ENCODE measurements around the gene IGF1. TPM values are rescaled to one million over a fixed set of nuclear protein-coding genes. Genes with fewer than 3 reads are reported as not detected.

Gene IGF1
- total RNA-seq, 4 donors from 2014 or later, result 8.3 to 22.7 (median 17.9) TPM

DNA sequence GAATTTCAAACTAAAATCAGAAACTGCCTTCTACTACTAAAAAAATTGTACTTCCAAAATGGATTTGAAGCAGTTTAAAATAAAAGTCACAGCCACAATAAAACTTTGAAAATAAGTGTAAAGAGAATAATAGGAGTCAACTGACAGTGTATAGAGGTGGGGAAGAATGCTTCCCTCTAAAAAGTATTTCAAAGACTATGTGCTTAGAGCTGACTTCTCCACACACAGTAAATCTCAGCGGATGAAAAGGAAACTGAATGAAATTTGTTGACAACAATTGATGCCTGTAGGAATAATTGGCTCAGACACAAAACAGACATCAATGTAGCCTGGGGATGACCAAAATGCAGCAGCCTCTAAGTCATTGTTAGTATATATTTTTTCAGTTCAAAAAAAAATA lies 7.9 kb downstream of the IGF1 start:
- ATAC-seq, result no peak
- TF ChIP-seq, protein P1, sequence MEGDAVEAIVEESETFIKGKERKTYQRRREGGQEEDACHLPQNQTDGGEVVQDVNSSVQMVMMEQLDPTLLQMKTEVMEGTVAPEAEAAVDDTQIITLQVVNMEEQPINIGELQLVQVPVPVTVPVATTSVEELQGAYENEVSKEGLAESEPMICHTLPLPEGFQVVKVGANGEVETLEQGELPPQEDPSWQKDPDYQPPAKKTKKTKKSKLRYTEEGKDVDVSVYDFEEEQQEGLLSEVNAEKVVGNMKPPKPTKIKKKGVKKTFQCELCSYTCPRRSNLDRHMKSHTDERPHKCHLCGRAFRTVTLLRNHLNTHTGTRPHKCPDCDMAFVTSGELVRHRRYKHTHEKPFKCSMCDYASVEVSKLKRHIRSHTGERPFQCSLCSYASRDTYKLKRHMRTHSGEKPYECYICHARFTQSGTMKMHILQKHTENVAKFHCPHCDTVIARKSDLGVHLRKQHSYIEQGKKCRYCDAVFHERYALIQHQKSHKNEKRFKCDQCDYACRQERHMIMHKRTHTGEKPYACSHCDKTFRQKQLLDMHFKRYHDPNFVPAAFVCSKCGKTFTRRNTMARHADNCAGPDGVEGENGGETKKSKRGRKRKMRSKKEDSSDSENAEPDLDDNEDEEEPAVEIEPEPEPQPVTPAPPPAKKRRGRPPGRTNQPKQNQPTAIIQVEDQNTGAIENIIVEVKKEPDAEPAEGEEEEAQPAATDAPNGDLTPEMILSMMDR (IDR thresholded peaks at IDR 0.05 in 4 of 5, conservative IDR thresholded peaks at IDR 0.05 in 1 of 5), result no peak
- TF ChIP-seq POLR2A (IDR thresholded peaks at IDR 0.05), result no peak
- DNase-seq, result no peak
- H3K36me3 ChIP-seq, result no peaks in the 10 kb centered on the region
- no peaks in the 10 kb centered on the region for H3K27me3 ChIP-seq
- H3K9me3 ChIP-seq, result no peaks in the 10 kb centered on the region
- H3K4me1 ChIP-seq, result no peaks in the 10 kb centered on the region
- H3K4me3 ChIP-seq, result no peak overlapping the region
- intact Hi-C loops (cut with DNase I; ENCODE audit: low total_unique reads) (no loop called here), in situ Hi-C loops (cut with MboI; ENCODE audit: low sequenced_read_pairs in 4 of 4) (no loop called here)
- no peak overlapping the region for H3K27ac ChIP-seq

DNA sequence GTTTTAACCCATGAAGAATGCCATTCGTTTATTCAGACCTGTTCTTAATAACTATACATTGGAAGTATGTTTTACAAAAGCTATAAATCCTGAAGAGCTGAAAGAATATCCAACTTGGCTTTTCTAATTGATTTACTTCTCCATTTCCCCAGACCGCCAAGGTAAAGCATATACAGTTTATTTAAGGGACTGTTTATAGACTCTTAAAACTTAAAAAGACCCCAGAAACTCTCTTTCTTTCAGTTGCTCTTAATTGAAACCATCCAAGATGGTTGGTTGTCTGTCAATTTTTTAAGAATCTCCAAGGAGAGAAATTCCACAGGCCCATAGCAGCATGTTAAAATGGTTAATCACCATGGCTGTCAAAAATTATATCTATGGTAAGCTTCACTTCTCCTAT lies 8.8 kb downstream of the IGF1 start:
- Histone ChIP-seq H3K4me1 (no peaks in the 10 kb centered on the region), H3K27ac (no peak overlapping the region), H3K9me3 (no peaks in the 10 kb centered on the region), H3K36me3 (no peaks in the 10 kb centered on the region), H3K27me3 (no peaks in the 10 kb centered on the region), H3K4me3 (no peak overlapping the region)
- DNase-seq, result no peak
- ATAC-seq, result no peak
- in situ Hi-C loops (cut with MboI; ENCODE audit: low sequenced_read_pairs in 4 of 4), result no loop called here
- no peak for TF ChIP-seq POLR2A (IDR thresholded peaks at IDR 0.05)
- TF ChIP-seq, protein P1 (IDR thresholded peaks at IDR 0.05 in 4 of 5, conservative IDR thresholded peaks at IDR 0.05 in 1 of 5), result no peak
- intact Hi-C loops (cut with DNase I; ENCODE audit: low total_unique reads), result no loop called here

DNA sequence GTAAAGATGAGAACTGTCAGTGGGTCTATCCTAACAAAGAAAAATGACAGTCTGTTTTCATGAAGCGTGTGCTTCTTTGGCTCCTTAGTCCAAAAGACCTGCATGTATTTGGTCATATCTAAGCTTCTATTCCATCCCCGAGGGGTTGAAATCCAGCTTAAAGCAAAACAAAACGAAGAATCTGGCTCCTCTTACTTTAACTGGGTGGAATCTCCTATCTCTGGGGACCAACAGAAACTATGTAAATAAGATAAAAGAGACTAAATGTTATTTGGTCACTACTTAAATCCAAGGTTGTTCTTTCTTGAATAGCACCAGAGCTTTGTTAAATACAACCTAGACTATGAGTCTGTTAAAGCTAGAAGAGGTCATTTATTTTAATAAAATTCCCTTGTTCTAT lies 9.4 kb downstream of the IGF1 start:
- no peak overlapping the region for H3K27ac ChIP-seq
- in situ Hi-C loops (cut with MboI; ENCODE audit: low sequenced_read_pairs in 4 of 4), result no loop called here
- DNase-seq (no peak), ATAC-seq (no peak)
- no peaks in the 10 kb centered on the region for H3K4me1 ChIP-seq
- intact Hi-C loops (cut with DNase I; ENCODE audit: low total_unique reads), result no loop called here
- no peak overlapping the region for H3K4me3 ChIP-seq
- TF ChIP-seq POLR2A (IDR thresholded peaks at IDR 0.05), result no peak
- TF ChIP-seq, protein P1 (IDR thresholded peaks at IDR 0.05 in 4 of 5, conservative IDR thresholded peaks at IDR 0.05 in 1 of 5), result no peak
- no peaks in the 10 kb centered on the region for H3K27me3 ChIP-seq
- no peaks in the 10 kb centered on the region for H3K36me3 ChIP-seq
- no peaks in the 10 kb centered on the region for H3K9me3 ChIP-seq

DNA sequence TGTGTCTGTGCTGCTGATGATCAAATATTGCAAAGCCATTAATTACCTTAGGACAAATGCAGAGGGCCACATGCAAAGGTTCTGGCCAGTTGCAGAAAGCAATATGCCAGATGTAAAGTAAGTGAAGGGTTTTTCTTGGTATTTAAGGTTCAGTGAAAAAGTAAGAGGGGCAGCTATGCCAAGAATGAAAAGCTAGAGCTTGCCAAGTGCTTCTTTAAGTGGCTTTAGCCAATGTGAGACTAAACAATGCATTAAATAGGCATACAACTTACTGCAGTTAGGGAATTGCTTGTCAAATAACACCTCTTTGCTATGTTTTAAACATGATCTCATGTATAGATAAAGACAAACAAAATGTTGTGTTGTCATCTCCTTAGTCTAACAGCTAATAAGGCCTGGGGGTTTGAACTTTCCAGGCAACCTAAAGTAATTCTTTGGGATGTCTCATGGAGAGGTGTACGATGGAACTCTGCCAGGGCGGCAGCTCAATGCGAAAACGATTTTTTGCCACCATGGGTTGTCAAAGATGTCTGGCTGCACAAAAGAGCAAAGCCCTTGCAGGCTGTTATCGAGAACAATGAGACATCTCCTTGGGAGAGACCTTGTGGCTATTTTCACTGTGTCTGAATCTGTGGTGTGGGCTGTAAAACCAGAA lies 12.0 kb downstream of the IGF1 start:
- in situ Hi-C loops (cut with MboI; ENCODE audit: low sequenced_read_pairs in 4 of 4), result no loop called here
- Histone ChIP-seq H3K27me3 (no peaks in the 10 kb centered on the region), H3K27ac (no peak overlapping the region), H3K4me1 (no peaks in the 10 kb centered on the region), H3K36me3 (no peaks in the 10 kb centered on the region), H3K4me3 (no peak overlapping the region), H3K9me3 (no peaks in the 10 kb centered on the region)
- DNase-seq (no peak), ATAC-seq (no peak)
- TF ChIP-seq, protein P1 (IDR thresholded peaks at IDR 0.05 in 4 of 5, conservative IDR thresholded peaks at IDR 0.05 in 1 of 5), result no peak
- TF ChIP-seq POLR2A (IDR thresholded peaks at IDR 0.05), result no peak
- intact Hi-C loops (cut with DNase I; ENCODE audit: low total_unique reads), result no loop called here
